Activated gamma-delta T cell (primary cell): ENCODE data around the gene TRAFD1.
"Not testable (repeated sequence)": the region's sequence is repeated elsewhere in the genome, so short reads cannot be mapped to it uniquely, and the experiment has no call there.

ENCODE experiments used
- DNase-seq: peaks from one replicate; lab custom pipeline; 2025; lab: John Stamatoyannopoulos, UW
- total RNA-seq, 2 donors: gene quantifications; one replicate each; lab custom pipeline; 2026; lab: John Stamatoyannopoulos, UW

TRAFD1 gene, protein sequence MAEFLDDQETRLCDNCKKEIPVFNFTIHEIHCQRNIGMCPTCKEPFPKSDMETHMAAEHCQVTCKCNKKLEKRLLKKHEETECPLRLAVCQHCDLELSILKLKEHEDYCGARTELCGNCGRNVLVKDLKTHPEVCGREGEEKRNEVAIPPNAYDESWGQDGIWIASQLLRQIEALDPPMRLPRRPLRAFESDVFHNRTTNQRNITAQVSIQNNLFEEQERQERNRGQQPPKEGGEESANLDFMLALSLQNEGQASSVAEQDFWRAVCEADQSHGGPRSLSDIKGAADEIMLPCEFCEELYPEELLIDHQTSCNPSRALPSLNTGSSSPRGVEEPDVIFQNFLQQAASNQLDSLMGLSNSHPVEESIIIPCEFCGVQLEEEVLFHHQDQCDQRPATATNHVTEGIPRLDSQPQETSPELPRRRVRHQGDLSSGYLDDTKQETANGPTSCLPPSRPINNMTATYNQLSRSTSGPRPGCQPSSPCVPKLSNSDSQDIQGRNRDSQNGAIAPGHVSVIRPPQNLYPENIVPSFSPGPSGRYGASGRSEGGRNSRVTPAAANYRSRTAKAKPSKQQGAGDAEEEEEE
- total RNA-seq = 62.3 to 102 reads per million in 2 donors

DNA sequence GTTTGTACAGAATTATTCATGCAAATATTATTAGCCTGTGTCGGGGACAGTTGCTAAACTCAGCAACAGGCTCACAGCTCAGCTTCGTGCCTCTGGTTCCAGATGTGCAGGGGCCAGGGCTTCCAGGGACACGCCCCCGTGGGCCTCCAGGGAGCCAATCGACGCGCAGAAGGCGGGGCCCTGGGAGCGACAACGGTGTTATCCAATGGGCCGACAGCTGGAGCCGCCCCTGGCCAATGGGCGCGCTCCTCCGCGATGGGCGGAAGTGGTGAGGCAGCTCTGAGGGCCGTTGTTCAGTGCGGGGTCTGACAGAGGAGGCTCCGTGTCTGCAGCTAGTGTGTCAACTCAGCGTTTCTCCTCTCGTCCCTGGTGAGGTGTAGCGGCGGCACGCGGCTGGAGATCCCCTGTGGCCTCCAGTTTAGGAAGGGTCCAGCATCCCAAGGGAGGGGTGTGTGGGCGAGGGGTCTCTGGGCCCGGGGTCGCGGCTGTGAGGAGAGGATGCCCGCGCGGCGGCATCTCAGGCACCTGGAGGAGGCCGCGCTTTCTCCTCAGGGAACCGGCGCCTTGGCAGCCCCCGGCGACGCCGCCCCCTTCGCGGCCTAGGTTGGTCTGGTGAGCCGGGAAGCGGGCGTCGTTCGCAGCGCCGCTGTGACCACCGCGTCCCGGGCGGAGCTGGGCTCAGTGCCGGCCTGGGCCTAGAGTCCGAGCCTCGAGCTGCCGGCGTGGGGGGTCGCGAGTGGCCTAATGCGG lies at the start of gene TRAFD1:
TRAFD1 (plus strand) TSS at position 311 of the 750 bp plus-strand sequence. CDS start 4,963 bp downstream, outside the sequence.
- DNase-seq = peak; percentile 94

DNA sequence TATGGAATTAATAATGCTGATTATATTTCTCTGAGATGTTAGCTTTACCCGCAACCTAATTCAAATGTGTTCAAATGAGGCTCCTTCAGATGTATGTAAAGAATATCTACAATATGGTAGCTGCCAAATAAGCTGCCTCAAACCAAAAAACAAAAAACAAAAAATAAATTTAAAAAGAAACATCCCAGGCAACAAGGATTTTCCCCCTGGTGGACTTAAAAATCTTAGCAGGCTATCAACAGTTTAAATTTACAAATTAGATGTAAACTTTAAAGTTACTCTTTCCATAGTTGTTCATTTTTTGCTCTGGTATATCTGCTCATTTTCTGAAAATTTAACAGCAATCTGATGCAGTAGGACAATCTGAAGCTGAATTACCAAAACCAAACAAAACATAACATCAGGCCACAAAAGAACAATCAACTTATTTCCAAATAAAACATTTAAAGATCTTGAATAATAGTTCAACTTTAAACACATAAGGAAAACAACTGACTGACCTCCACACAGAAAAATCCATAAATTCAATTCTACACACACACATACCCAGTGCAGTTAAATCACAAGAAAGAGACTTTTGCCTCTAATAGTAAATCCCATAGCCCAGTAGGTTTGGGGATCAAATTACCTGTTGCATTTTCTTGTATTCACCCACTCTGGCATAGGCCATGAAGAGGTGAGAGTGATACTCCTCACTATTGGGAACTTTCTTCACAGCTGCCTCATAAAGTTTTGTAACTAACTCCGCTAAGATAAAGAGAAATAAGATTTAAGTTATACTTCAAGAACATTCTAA lies 38.1 kb upstream of the TRAFD1 start:
- no peak for DNase-seq

DNA sequence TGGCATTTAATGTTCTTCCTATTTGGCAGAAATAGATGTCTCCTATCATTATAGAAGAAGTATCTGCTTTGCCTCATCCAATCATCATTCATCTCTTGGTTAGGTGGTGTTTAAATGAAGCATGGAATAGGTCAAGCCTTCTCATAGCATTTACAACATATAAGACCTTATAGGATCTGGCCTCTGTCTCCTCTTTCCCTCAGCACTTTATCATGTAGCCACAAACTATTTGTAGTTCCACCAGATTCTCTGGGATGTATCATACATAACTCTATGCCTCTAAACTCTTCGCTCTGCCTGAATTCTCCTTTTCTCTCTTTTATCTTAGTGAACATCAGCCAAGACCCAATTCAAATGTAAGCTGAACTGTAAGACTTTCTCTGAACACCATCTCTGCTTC lies 37.5 kb upstream of the TRAFD1 start:
- no peak for DNase-seq

DNA sequence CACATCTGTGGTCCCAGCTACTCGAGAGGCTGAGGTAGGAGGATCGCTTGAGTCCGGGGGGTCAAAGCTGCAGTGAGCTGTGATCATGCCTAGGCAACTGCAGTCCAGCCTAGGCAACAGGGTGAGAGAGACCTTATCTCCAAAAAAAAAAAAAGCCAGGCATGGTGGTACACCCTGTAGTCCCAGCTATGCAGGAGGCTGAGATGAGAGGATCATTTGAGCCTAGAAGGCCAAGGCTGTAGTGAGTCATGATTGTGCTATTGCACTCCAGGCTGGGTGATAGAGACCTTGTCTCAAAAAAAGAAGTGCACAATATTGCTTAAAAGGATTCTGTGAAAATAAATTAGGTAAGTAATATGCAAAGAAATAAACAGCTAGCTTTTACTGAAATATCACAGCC lies 33.8 kb upstream of the TRAFD1 start:
- no peak for DNase-seq

DNA sequence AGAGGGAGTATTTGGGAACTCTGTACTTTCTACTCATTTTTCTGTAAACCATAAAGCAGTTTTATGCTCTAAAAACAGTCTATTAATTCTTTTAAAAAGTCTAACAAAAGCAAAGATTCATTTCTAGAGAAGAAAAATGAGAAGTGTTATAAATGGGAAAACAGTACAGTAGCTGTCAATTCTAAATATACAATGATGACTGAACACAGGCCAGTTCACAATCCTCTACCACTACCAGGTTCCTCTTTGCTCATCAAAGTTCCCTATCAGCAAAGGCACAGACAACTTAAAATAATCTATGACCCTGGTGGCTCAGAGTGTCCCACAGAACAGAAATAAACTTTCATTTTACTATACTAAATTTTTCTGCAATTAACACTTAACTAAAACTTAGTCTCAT lies 29.3 kb upstream of the TRAFD1 start:
- DNase-seq = no peak

DNA sequence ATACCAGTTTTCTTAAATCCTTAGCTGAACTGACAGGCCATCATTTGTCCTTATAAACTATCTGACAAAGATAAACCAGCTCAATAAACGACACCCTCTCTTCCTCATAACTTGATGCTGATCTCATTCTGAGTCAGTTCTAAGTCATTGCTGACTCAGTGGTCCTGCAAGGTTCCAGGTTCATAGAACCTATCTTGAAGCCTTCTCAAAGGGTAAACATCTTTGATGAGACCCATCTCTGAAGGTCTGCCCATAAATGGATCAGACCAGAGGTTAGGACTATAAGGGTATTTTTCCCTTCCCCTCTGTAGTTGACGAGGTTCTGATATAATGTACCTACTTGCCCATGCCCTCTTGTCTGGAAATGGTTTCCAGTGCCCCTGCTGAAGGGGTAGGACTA lies 28.7 kb upstream of the TRAFD1 start:
- DNase-seq = no peak

DNA sequence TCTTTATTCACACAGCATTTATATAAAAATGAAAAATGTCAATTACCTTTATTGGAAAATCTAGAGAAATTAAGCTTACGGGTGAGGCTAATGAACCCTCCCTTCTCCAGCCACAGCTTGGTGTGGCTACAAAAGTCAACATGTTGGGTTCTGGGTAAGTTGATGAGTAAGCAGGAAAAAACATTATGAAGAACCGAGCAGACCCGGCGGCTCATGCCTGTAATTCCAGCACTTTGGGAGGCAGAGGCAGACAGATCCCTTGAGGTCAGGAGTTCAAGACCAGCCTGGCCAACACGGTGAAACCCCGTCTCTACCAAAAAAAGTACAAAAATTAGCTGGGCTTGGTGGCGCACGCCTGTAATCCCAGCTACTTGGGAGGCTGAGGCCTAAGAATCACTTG lies 27.7 kb upstream of the TRAFD1 start:
- no peak for DNase-seq

DNA sequence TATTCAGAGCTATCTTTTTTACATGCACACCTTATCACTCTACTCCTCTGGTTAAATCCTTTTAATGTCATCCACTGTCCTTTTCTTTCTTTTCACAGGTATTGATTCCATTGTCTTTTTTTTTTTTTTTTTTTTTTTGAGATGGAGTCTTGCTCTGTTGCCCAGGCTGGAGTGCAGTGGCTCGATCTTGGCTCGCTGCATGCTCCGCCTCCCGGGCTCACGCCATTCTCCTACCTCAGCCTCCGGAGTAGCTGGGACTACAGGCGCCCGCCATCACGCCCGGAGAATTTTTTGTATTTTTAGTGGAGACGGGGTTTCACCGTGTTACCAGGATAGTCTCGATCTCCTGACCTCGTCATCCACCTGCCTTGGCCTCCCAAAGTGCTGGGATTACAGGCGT lies 24.9 kb upstream of the TRAFD1 start:
- not testable (repeated sequence) for DNase-seq

DNA sequence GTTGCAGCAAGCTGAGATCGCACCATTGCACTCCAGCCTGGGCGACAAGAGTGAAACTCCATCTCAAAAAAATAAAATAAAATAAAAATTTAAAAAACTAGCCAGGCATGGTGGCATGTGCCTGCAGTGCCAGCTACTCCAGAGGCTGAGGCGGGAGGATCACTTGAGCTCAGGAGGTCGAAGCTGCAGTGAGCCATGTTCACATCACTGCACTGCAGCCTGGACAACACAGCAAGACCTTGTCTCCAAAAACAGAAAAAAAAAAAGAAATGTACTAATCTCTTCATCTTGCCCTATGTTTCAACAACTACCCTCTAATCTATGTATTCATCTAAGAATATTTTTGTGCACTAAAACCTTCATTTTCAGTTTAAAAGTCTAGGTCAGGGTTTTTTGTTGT lies 23.2 kb upstream of the TRAFD1 start:
- no peak for DNase-seq

DNA sequence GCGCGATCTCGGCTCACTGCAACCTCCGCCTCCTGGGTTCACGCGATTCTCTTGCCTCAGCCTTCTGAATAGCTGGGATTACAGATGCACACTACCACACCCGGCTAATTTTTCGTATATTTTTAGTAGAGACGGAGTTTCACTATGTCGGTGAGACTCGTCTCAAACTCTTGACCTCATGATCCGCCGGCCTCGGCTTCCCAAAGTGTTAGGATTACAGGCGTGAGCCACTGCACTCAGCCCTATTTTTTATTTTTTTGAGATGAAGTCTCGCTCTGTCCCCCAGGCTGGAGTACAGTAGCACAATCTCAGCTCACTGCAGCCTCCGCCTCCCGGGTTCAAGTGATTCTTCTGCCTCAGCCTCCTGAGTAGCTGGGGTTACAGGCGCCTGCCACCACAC lies 22.6 kb upstream of the TRAFD1 start:
- not testable (repeated sequence) for DNase-seq

DNA sequence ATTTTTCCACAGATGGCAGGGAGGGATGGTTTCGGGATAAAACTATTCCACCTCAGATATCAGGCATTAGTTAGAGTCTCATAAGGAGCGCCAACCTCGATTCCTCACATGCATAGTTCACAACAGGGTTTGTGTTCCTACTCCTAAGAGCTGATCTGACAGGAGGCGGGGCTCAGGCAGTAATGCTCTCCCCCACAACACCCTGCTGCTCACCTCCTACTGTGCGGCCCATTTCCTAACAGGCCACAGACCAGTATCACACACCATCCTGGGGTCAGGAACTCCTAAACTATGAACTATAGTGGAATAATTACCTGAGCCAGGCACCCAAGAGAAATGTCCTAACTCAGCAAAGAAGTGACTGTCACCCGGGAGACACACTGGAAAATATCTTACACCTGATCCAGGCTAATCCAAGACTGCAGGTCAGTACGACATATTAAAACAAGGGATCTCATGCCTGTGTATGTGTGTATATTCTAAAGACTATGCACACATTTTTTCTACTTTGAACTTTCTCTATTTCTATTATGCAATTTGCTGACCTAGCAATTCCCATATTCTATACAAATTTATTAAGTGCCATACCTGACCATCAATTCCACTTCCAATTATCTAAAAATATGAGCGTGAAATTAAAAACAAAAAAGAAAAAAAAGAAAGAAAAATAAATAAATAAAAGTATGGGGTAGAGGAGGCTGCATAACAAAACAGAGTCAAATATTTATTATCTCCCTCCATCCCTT lies 21.4 kb upstream of the TRAFD1 start:
- DNase-seq = no peak

DNA sequence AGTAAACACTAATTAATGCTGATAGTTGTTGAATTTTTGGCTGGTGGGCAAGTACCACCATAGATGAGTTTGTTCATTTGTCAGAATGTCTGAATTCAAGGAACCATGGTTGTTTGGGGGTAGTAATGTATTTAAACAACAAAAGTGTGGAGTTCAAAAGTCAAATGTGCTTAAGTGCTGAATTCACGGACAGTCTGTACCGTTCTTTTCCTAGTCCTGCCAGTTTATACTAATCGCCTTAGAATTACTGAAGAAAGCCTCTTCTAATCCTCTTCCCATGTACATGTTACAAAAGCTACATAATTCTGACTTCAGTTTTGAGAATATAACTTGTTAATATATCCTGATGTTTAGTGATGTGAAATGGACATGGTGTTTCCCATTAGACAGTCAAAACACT lies 19.5 kb upstream of the TRAFD1 start:
- DNase-seq = no peak

DNA sequence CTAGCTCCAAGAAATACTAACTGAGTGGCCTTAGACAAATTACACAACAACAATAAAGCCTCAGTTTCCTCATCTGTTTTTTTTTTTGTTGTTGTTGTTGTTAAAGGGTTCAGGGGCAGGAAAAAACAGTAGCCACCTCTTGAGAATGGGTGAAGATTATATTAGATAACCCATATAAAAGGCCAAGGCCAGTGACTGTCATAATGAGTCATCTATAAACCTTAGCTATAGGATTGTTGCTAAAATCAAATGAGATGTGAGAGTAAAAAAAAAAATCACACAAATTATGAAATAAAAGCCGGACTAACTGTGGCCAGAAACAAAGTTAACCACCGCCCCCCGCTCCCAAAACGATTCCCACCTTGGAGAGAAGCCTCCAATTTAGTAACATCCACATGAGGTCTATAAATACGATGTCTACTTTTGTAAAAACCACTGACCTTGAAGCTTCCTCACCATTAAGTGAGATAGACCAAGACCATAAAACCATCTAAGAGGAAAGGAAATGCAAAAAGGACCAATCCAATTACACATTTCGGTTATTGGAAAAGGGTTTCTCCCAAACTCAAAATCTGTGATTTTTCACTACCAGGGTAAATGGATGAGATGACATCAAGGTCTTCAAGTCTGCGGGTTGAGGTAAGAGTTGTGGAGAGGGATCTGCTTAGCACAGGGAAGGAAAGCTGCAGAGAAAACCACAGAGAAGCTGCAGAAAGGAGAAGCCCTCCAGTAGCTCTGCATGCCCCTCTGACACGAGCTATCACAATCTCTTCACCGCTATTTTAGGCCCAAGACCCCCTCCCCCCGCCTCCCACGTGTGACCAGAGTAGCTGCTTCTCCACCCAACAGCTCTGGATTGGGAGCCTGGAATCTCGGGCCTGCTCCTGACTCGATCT lies 17.8 kb upstream of the TRAFD1 start:
- DNase-seq = no peak

DNA sequence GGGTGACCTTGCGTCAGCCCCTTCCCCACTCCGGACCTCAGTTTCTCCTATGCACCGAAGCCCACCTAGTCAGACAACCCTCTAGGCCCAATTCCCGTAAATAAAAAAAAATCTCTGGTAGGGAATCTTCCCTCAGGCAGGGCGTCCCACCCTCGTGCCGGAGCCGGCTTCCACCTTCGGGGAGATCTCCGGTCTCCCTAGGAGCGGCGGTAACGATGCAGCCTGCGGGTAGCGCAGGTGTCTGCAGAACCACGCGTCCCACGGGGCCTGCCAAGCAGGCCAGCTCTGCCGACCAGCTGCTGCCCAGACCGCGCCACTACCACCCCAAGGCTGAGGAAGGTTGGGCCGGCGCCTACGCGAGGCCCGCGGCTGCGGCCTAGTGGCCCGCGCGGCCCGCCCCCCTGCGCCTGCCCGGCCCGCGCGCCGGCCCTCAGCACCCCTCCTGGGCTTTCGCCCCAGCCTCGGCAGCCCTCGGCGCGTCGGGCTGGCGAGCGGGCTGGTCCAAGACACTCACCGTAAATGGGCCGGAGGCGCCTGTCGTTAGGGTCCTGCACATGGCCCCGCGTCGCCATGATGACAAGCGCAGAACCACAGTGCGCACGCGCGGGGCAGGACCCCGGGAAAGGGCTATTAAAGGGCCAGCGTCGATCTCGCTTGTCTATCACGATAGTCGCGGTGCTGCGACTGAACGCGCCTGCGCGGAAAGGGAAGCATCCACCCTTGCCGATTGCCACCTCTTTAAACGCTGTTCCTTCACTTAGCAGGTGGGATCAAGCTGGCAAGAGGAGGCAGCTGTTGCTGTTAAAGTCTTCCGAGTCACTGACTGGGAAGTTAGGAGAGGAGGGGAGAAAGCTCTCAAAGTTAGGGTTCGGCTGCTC lies 16.9 kb upstream of the TRAFD1 start, which contains the start of gene NAA25:
NAA25 (minus strand) TSS at position 582 of the 878 bp plus-strand sequence; CDS start at position 572, 10 bp downstream.
- peak; percentile 72 for DNase-seq

DNA sequence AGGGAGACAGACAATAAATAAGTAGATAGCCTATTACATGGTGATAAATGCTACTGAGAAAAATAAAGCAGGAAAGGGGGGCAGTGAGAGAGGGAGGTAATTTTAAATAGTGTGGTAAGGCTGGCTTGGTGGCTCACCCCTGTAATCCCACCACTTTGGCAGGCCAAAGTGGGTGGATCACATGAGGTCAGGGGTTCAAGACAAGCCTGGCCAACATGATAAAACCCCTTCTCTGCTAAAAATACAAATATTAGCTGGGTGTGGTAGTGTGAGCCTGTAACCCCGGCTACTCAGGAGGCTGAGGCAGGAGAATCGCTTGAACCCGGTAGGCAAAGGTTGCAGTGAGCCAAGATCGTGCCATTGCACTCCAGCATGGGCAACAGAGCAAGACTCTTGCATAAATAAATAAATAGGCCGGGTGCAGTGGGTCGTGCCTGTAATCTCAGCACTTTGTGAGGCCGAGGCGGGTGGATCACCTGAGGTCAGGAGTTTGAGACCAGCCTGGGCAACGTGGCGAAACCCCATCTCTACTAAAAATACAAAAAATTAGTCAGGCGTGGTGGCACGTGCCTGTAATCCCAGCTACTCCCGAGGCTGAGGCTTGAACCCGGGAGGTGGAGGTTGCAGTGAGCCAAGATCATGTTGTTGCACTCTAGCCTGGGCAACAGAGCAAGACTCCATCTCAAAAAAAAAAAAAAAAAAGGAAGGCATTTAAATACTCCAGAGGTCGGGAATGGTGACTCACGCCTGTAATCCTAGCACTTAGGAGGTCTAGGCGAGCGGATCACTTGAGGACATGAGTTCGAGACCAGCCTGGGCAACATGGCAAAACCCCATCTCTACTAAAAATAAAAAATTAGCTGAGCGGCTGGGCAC lies 14.3 kb upstream of the TRAFD1 start:
- DNase-seq = not testable (repeated sequence)

DNA sequence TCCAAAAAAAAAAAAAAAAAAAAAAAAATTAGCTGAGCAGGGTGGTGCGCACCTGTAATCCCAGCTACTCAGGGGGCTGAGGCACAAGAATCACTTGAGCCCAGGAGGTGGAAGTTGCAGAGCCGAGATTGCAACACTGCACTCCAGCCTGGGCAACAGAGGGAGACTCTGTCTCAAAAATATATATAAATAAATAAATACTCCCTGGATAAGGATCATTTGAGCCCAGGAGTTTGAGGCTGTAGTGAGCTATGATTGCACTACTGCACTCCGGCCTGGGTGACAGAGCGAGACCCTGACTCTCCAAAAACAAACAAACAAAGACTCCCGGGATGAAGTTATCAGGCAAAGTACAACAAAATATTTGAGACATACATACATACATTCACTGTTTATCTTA lies 13.4 kb upstream of the TRAFD1 start:
- no peak for DNase-seq

DNA sequence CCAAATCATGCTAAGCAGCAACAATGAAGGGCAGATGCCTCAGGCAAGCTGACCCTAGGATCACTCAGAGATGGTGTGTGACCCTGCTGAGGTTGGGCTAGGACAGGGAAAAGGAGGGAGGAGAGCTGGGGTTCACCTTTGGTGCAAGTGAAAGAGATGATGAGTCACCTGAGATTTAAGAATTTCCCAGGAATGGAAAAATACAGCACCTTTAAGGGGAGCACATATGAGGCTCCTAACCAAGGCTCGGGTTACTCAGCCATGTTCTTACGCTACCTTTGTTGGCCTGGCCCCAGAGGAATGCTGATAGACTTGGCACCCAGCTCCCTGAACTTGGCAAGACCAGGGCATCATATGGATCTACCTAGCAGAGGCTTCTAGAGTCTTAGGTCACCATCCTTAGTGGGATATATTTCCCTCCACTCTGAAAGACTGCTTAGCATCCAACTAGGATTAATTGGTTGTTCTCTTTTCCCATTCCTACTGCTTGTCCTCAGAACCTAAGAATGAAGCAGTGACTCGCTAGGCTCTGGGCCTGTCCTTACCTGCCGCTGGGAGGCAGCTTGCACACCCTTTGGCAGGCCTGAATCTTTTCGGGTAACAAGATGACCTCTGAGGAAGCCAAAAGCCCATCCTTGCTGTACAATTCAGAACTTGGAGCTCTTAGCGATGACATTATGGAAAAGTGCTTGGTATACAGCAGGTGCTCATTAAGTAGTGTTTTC lies 12.8 kb upstream of the TRAFD1 start:
- no peak for DNase-seq
